HepG2 (cell line): ENCODE results near the gene BACE1-AS. TPM values are rescaled to one million over a fixed set of nuclear protein-coding genes. Genes with fewer than 3 reads are reported as not detected.

ENCODE experiments used
- ATAD3A ChIP-seq: sonication (generic); formaldehyde crosslinking; IDR thresholded peaks from 2 replicates; pipeline ENCODE4 v1.4.0; 2020; ENCODE audit warnings: missing genetic modification reagents
- BHLHE40 ChIP-seq: IDR thresholded peaks from 2 replicates; pipeline ENCODE4 v1.6.1; 2011; ENCODE audit warnings: low read length, improper control_type of control experiment
- CENPX ChIP-seq: sonication (generic); formaldehyde crosslinking; IDR thresholded peaks from 2 replicates; pipeline ENCODE4 v1.9.0; 2021; ENCODE audit warnings: mild to moderate bottlenecking, missing genetic modification reagents, moderate library complexity
- FOXC1 ChIP-seq: sonication (generic); formaldehyde crosslinking; IDR thresholded peaks from 2 replicates; pipeline ENCODE4 v1.8.0; 2022; ENCODE audit warnings: mild to moderate bottlenecking, missing genetic modification reagents, borderline replicate concordance
- LCORL ChIP-seq, 2 experiments: fragments of 450-650 bp in 1 of 2; sonication (generic) in 1 of 2; formaldehyde crosslinking in 1 of 2; IDR thresholded peaks; 2 replicates each; pipeline versions ENCODE4 v1.5.0 to v1.6.1; 2017 to 2020; ENCODE audit warnings: antibody characterized with exemption in 1 of 2, missing genetic modification reagents in 1 of 2
- MIXL1 ChIP-seq: IDR thresholded peaks from 2 replicates; pipeline ENCODE4 v1.6.1; 2016
- NCOA2 ChIP-seq: sonication (generic); formaldehyde crosslinking; IDR thresholded peaks from 2 replicates; pipeline ENCODE4 v1.8.0; 2022; ENCODE audit warnings: inconsistent platforms
- NFIB ChIP-seq: sonication (generic); formaldehyde crosslinking; IDR thresholded peaks from 2 replicates; pipeline ENCODE4 v1.9.0; 2021; ENCODE audit warnings: missing genetic modification reagents, mild to moderate bottlenecking, borderline replicate concordance
- PHB2 ChIP-seq: fragments of 450-650 bp; IDR thresholded peaks from 2 replicates; pipeline ENCODE4 v1.6.1; 2018; ENCODE audit not compliant: partially characterized antibody
- PHF8 ChIP-seq: sonication (generic); formaldehyde crosslinking; IDR thresholded peaks from 2 replicates; pipeline ENCODE4 v1.5.0; 2020; ENCODE audit warnings: missing genetic modification reagents
- RFXAP ChIP-seq: sonication (generic); formaldehyde crosslinking; IDR thresholded peaks from 2 replicates; pipeline ENCODE4 v1.4.0; 2020; ENCODE audit warnings: missing genetic modification reagents, borderline replicate concordance
- SP4 ChIP-seq: sonication (generic); formaldehyde crosslinking; IDR thresholded peaks from 2 replicates; pipeline ENCODE4 v1.8.1; 2023; ENCODE audit warnings: mild to moderate bottlenecking, missing genetic modification reagents
- SRSF9 ChIP-seq: fragments of 200-400 bp; formaldehyde crosslinking; IDR thresholded peaks from 2 replicates; pipeline ENCODE4 v1.6.1; 2018; ENCODE audit warnings: borderline replicate concordance, mild to moderate bottlenecking, low read depth, low read length; ENCODE audit not compliant: insufficient read depth, poor library complexity, severe bottlenecking
- YY1 ChIP-seq: IDR thresholded peaks from 2 replicates; pipeline ENCODE4 v1.6.1; 2011; ENCODE audit warnings: low read length, low read depth, moderate library complexity, mild to moderate bottlenecking; ENCODE audit not compliant: insufficient read depth, insufficient replicate concordance
- ZBTB21 ChIP-seq: sonication (generic); formaldehyde crosslinking; IDR thresholded peaks from 2 replicates; pipeline ENCODE4 v1.4.0; 2020; ENCODE audit warnings: missing genetic modification reagents
- ZFP41 ChIP-seq: sonication (generic); formaldehyde crosslinking; IDR thresholded peaks from 2 replicates; pipeline ENCODE4 v1.4.0; 2020; ENCODE audit warnings: mild to moderate bottlenecking, missing genetic modification reagents, borderline replicate concordance
- ZNF3 ChIP-seq: IDR thresholded peaks from 2 replicates; pipeline ENCODE4 v1.7.0; 2017; ENCODE audit warnings: inconsistent platforms
- ZNF329 ChIP-seq: sonication (generic); formaldehyde crosslinking; IDR thresholded peaks from 2 replicates; pipeline ENCODE4 v1.9.0; 2021; ENCODE audit warnings: low read depth, mild to moderate bottlenecking, missing genetic modification reagents
- ZNF451 ChIP-seq: sonication (generic); formaldehyde crosslinking; IDR thresholded peaks from 2 replicates; pipeline ENCODE4 v1.5.0; 2020; ENCODE audit warnings: mild to moderate bottlenecking, missing genetic modification reagents
- ZNF777 ChIP-seq: sonication (generic); formaldehyde crosslinking; IDR thresholded peaks from 2 replicates; pipeline ENCODE4 v1.4.0; 2020; ENCODE audit warnings: missing genetic modification reagents
- ZSCAN12 ChIP-seq: sonication (generic); formaldehyde crosslinking; IDR thresholded peaks from 2 replicates; pipeline ENCODE4 v1.9.0; 2021; ENCODE audit warnings: mild to moderate bottlenecking, missing genetic modification reagents
- polyA plus RNA-seq, 8 experiments: library from polyadenylated mRNA; depleted of rRNA in 3 of 8; stranded (reverse) in 7 of 8; unstranded in 1 of 8; fragments of >200 nt; fragmentation: Illumina TruSeq in 4 of 8; extraction: Trizol in 4 of 8; gene quantifications; 2 replicates each; pipeline versions ENCODE4 v1.2.1 to v1.2.3, GENCODE V29; 2011 to 2016; ENCODE audit warnings: low read depth in 4 of 8, missing spikeins in 1 of 8, mixed read lengths in 1 of 8; ENCODE audit not compliant: insufficient read depth in 1 of 8
- total RNA-seq, 5 experiments: library from RNA; depleted of rRNA; stranded (reverse); fragments of >200 nt; fragmentation: Illumina TruSeq; extraction: Trizol; gene quantifications; 2 replicates each; pipeline ENCODE4 v1.2.3, GENCODE V29; 2016; ENCODE audit warnings: low read depth in 1 of 5
- TF ChIP-seq, protein P1 (sequence below): sonication (generic); formaldehyde crosslinking; IDR thresholded peaks from 2 replicates; pipeline ENCODE4 v1.9.0; 2021; ENCODE audit warnings: mild to moderate bottlenecking, missing genetic modification reagents
- TF ChIP-seq, protein P2 (sequence below): sonication (generic); formaldehyde crosslinking; IDR thresholded peaks from 2 replicates; pipeline ENCODE4 v1.9.0; 2021; ENCODE audit warnings: missing genetic modification reagents, mild to moderate bottlenecking, borderline replicate concordance
- TF ChIP-seq, protein P3 (sequence below): sonication (generic); formaldehyde crosslinking; IDR thresholded peaks from 2 replicates; pipeline ENCODE4 v1.8.1; 2023; ENCODE audit warnings: mild to moderate bottlenecking, moderate library complexity, missing genetic modification reagents

BACE1-AS gene
- total and polyA plus RNA-seq, 2 of the 13 experiments (the other 11 are each of a cell fraction or from before 2014, with no cell fraction given): 2.0 to 3.9 TPM

DNA sequence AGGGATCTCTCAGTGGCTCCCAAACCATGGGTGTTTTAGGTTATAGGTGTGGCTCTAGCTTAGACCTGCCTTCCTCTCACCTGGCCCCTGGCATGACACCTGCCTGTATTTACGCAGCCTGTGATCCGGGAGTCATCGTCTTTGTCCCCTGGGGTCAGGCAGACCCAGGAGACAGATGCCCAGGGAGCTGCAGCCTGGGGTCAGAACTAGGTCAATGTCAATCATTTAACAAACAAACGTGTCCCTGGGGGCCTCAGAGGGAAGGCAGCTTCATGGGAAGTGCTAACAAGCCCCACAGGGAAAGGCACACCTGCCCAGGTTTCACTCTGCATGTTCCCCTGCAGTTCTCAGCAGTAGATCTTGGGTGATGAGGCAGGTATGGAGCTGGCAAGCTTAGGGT is 12.0 kb downstream of the BACE1-AS start (continued):
- TF ChIP-seq SRSF9: no peak
- no peak for TF ChIP-seq ATAD3A
- no peak for TF ChIP-seq ZNF3 (CRISPR knock-in tag)
- TF ChIP-seq SP4: no peak
- no peak for TF ChIP-seq ZNF777 (CRISPR knock-in tag)
- TF ChIP-seq, protein P1, sequence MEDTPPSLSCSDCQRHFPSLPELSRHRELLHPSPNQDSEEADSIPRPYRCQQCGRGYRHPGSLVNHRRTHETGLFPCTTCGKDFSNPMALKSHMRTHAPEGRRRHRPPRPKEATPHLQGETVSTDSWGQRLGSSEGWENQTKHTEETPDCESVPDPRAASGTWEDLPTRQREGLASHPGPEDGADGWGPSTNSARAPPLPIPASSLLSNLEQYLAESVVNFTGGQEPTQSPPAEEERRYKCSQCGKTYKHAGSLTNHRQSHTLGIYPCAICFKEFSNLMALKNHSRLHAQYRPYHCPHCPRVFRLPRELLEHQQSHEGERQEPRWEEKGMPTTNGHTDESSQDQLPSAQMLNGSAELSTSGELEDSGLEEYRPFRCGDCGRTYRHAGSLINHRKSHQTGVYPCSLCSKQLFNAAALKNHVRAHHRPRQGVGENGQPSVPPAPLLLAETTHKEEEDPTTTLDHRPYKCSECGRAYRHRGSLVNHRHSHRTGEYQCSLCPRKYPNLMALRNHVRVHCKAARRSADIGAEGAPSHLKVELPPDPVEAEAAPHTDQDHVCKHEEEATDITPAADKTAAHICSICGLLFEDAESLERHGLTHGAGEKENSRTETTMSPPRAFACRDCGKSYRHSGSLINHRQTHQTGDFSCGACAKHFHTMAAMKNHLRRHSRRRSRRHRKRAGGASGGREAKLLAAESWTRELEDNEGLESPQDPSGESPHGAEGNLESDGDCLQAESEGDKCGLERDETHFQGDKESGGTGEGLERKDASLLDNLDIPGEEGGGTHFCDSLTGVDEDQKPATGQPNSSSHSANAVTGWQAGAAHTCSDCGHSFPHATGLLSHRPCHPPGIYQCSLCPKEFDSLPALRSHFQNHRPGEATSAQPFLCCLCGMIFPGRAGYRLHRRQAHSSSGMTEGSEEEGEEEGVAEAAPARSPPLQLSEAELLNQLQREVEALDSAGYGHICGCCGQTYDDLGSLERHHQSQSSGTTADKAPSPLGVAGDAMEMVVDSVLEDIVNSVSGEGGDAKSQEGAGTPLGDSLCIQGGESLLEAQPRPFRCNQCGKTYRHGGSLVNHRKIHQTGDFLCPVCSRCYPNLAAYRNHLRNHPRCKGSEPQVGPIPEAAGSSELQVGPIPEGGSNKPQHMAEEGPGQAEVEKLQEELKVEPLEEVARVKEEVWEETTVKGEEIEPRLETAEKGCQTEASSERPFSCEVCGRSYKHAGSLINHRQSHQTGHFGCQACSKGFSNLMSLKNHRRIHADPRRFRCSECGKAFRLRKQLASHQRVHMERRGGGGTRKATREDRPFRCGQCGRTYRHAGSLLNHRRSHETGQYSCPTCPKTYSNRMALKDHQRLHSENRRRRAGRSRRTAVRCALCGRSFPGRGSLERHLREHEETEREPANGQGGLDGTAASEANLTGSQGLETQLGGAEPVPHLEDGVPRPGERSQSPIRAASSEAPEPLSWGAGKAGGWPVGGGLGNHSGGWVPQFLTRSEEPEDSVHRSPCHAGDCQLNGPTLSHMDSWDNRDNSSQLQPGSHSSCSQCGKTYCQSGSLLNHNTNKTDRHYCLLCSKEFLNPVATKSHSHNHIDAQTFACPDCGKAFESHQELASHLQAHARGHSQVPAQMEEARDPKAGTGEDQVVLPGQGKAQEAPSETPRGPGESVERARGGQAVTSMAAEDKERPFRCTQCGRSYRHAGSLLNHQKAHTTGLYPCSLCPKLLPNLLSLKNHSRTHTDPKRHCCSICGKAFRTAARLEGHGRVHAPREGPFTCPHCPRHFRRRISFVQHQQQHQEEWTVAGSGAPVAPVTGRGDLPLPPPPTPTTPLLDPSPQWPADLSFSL (CRISPR knock-in tag): no peak
- TF ChIP-seq ZBTB21 (CRISPR knock-in tag): no peak
- no peak for TF ChIP-seq ZSCAN12 (CRISPR knock-in tag)
- TF ChIP-seq ZNF451 (CRISPR knock-in tag): no peak
- TF ChIP-seq, protein P2, sequence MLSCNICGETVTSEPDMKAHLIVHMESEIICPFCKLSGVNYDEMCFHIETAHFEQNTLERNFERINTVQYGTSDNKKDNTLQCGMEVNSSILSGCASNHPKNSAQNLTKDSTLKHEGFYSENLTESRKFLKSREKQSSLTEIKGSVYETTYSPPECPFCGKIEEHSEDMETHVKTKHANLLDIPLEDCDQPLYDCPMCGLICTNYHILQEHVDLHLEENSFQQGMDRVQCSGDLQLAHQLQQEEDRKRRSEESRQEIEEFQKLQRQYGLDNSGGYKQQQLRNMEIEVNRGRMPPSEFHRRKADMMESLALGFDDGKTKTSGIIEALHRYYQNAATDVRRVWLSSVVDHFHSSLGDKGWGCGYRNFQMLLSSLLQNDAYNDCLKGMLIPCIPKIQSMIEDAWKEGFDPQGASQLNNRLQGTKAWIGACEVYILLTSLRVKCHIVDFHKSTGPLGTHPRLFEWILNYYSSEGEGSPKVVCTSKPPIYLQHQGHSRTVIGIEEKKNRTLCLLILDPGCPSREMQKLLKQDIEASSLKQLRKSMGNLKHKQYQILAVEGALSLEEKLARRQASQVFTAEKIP (CRISPR knock-in tag): no peak
- no peak for TF ChIP-seq CENPX
- no peak for TF ChIP-seq ZFP41
- peak; percentile 44 for TF ChIP-seq NCOA2 (CRISPR knock-in tag)
- TF ChIP-seq BHLHE40: no peak
- no peak for TF ChIP-seq PHF8 (CRISPR knock-in tag)
- TF ChIP-seq YY1: no peak
- no peak for TF ChIP-seq RFXAP (CRISPR knock-in tag)
- TF ChIP-seq ZNF329 (CRISPR knock-in tag): no peak
- no peak for TF ChIP-seq NFIB
- no peak for TF ChIP-seq PHB2
- TF ChIP-seq, protein P3, sequence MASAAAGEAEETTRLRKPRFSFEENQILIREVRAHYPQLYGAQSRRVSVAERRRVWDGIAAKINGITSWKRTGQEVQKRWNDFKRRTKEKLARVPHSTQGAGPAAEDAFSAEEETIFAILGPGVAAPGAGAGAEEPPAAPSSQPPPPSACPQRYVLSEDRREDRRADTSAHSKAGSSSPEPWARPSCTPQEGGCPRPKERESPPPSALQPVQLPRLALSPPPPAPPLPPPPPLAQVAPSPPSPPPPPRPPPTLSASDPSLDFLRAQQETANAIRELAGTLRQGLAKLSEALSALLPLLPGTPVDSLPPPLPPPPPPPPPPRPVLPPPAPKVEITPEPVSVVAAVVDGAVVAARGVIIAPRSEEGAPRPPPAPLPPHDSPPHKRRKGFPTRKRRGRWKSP: no peak
- TF ChIP-seq MIXL1 (CRISPR knock-in tag): 0 out of 2 replicates have a peak, but pooled peaks have one; percentile 43
- TF ChIP-seq FOXC1 (CRISPR knock-in tag): no peak
- TF ChIP-seq LCORL (IDR thresholded peaks at IDR 0.05): no peak
- TF ChIP-seq LCORL (CRISPR knock-in tag; IDR thresholded peaks at IDR 0.05): peak; percentile 54; the same call in 1 of the 2 replicates
